Measurements from ENCODE around the gene SLC8A2.
A peak's percentile ranks its signal among the peaks of the same experiment; 100 is the strongest.

Gene SLC8A2, protein sequence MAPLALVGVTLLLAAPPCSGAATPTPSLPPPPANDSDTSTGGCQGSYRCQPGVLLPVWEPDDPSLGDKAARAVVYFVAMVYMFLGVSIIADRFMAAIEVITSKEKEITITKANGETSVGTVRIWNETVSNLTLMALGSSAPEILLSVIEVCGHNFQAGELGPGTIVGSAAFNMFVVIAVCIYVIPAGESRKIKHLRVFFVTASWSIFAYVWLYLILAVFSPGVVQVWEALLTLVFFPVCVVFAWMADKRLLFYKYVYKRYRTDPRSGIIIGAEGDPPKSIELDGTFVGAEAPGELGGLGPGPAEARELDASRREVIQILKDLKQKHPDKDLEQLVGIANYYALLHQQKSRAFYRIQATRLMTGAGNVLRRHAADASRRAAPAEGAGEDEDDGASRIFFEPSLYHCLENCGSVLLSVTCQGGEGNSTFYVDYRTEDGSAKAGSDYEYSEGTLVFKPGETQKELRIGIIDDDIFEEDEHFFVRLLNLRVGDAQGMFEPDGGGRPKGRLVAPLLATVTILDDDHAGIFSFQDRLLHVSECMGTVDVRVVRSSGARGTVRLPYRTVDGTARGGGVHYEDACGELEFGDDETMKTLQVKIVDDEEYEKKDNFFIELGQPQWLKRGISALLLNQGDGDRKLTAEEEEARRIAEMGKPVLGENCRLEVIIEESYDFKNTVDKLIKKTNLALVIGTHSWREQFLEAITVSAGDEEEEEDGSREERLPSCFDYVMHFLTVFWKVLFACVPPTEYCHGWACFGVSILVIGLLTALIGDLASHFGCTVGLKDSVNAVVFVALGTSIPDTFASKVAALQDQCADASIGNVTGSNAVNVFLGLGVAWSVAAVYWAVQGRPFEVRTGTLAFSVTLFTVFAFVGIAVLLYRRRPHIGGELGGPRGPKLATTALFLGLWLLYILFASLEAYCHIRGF

GRCh38 chr19:47471733-47472457 is at the start of gene SLC8A2:
Gene SLC8A2, minus strand, starts transcription at chr19:47471893. Its CDS starts 5,490 bp downstream, at chr19:47466403.
- peak; percentile 46 for DNase-seq

DNA sequence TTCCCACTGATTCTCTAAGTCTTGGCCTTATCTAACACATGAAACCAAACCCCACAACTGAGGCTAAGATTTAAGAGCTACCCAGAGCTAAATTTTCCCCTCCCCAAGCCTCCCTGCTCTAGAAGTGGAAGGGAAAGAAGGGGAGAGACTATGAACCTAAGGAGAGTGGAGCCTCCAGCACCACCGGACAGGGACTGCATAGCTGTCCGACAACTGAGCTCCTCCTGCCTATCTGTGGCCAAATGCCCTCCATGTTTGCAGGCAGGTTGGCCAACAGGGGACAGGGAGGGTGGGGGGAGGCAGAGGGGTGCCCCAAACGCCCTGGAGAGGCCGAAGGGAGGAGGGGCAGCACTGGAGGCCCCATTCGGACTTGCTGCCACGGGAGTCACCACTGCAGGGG is 49.1 kb upstream of the SLC8A2 start:
- DNase-seq, result no peak

DNA sequence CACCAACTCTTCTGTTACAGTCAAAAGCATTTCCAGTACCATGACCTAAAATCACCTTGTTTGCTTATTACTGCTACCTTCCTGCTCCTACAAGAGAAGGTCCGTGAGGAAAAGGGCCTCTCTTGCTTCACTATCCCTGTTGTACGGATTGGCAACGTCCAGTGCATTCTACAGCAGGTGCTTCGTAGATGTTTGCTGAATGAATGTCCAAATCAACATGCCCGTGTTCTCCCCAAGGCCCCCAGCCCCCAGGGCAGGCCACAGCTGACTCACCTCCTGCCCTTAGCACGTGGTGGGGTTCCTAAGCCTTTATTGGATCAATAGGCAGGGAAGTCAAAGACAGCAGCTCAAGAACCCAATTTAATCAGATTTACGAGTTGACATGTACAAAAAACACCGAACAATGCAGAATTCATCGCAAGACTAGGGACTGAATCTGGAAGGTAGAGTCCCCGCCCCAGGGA is 48.7 kb upstream of the SLC8A2 start:
- DNase-seq, result no peak

GRCh38 chr19:47518854-47519253 is 47.2 kb upstream of the SLC8A2 start:
- no peak for DNase-seq

DNA sequence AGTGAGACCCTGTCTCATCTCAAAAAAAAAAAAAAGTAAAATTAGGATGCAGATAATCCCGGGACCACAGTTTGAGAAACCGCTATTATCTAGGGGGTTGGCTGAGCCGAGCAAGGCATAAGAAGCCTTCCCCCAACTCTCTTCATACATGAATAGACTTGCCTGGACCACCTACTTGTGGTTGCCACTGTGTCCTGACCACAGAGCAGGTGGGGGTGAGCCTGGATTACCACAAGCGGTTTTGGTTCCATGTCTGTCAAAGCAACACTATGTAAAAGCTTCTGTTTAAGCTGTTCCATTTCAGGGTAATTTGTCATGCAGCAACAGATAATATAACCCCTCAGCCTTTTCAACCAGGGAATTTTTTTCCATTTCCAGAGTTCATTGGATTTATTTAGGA is 46.4 kb upstream of the SLC8A2 start:
- DNase-seq, result peak; percentile 47

DNA sequence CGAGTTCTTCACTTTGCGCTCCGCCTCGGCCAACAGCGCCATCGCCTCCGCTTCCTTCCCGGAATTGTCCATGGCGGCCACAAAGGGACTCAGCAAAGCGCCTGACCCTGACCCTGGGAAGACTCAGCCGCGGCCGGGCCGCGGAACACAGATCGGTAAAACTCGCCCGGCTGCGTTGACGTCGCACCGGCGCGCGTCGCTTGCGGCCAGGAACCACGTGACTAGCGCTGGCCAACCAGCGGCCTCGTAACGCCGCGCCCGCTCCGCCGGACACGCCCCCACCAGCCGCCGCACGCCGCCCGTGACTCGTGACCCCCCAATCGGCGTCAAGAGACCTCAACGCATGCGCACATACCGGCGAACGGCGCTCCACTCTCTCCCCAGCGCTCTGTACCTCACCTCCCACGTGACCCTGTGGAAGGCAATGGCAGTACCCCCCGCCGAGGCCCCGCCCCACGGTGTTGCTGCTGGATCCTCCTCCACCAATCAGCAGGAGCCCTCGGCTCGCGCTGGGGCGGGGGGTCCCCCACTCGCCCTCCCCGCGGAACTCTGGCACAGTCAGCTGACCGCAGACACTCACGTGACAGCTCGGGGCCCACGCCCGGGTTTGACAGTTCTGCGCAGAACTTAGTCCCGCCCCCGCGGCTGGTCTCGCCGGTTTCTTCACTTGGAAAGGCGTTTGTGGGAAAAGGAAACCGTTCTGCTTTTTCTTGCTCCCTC is 43.3 kb upstream of the SLC8A2 start, which contains the start of gene NAPA:
TSS of gene NAPA (minus strand) at position 195 of the 720 bp plus-strand sequence. CDS start at position 72, 123 bp downstream.
- DNase-seq, result peak; percentile 100

GRCh38 chr19:47514151-47514868 is 42.6 kb upstream of the SLC8A2 start:
- DNase-seq, result no peak

DNA sequence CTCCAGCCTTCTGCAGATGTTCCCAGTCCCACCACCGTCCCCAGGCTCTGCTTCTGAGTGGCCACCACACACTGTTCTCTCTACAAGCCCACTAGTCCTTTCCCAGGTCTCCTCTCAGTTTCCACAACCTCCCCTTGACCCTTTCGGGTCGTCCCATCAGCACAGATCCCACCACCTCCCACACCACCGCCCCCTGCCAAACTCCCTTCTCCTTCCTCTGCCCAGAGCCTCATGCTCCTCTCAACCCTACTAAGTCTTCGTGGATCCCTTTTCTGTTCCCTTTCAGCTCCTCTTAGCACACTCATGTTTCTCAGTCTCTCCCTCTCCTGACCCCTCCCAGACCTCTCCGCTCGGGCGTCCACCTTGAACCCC is 41.2 kb upstream of the SLC8A2 start:
- DNase-seq, result no peak

DNA sequence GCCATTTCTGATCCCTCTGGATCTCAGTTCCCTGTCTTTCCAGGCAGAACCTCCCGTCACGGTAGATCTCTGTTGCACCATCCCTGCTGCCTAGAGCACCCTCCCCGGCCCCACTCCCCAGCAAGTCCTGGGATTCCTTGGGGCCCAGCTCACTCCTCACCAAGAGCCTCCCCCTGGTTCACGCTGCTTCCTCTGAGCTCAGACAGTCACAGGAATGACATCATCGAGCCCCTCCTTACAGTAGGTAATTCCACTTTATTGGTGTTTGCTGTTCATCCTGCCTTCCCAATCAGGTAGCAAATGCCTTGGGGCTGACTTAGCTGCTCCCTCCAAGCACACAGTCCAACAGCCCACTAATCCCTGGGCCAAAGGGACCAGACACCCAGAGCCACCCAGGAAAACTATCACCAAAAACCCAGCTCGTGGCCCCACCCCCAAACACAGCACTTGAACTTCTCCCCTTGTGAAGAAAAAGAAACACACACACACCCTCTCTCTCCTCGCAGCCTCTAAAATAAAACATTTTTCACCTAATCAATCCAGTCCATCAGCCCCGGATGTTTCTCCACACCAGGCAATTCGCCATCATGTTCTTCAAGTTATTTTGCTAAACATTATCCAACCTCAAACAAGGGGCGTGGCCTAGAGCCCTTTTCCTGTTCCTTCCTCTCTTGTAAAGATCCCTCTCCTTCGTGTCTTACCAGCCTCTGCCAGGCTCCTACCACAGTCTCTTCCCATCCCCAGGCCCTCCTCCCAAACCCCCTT is 40.7 kb upstream of the SLC8A2 start:
- no peak for DNase-seq

DNA sequence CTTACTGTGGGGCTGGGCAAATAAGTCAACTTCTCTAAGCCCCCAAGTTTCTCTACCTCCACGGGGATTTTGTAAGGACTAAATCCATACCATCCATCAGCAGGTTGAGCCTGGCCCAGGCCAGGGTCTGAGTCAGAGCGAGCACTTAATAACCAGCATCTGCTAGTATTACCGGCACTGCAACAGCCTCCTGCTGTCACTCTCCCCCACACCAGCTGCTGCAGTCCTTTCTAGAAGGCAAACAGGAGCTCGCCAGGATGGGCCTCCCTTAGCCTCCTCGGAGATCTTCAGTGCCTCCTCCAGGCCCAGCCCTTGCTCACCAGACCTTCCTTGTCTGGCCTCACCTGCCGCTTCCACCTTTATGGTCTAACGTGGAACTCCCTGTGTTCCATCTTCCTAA is 40.0 kb upstream of the SLC8A2 start:
- DNase-seq, result no peak

DNA sequence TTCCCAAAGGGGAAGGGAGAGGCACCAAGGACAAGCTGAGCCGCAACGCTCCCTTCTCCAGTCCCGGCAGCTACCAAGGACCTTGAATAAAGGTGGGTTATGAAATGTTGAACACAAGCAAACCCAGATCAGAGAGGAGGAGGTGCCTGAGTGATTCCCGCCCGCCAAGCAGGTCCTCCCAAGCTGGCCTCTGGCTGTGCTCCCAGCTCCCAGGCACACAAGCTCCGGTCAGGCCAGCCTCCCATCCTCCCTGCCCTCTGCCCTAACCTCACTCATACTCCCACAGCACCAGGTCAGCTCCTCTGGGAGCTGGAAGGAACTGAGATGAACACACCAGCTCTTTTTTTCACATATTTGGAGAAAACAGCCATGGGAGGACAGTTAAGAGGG is 39.4 kb upstream of the SLC8A2 start:
- DNase-seq, result no peak

- DNase-seq, result no peak
Observed at GRCh38 chr19:47510516-47511127, 38.9 kb upstream of the SLC8A2 start.

DNA sequence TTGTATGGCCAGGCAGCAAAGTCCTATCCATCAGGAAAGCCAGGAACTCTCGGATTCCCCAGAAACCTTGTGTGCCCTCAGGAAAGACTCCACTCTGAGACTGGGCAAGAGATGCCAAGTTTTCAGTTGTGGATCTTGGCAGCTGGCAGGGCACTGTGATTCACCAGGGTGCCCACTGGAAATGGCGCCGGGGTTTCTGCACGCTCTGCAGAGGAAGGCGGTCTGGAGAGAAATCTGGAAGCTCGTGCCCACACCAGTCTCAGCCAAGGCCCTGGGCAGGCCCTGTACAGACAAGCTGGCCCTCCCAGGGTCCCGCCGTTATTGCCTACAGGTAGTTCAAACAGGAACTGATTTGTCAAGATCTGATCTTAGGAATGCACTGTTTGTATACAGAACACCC is 38.3 kb upstream of the SLC8A2 start:
- DNase-seq, result no peak

- DNase-seq, result no peak
Observed at GRCh38 chr19:47509170-47509847, 37.6 kb upstream of the SLC8A2 start.

- DNase-seq, result no peak
Observed at GRCh38 chr19:47508721-47509120, 37.0 kb upstream of the SLC8A2 start.

- no peak for DNase-seq
Observed at GRCh38 chr19:47507924-47508553, 36.3 kb upstream of the SLC8A2 start.

GRCh38 chr19:47507012-47507411 is 35.3 kb upstream of the SLC8A2 start:
- no peak for DNase-seq

- no peak for DNase-seq
Observed at GRCh38 chr19:47506459-47506858, 34.8 kb upstream of the SLC8A2 start.

- DNase-seq, result no peak
Observed at GRCh38 chr19:47505506-47505905, 33.8 kb upstream of the SLC8A2 start.
